ENCODE measurements around the gene CDYL.

The CDYL gene

GRCh38 chr6:4856785-4857184, 80.6 kb downstream of the CDYL start:
- Histone ChIP-seq H4K20me1 (ENCODE audit: control insufficient read depth, insufficient read depth, low read depth, low read length) (no peaks in the 10 kb centered on the region), H3K4me1 (ENCODE audit: control insufficient read depth, low read length) (no peaks in the 10 kb centered on the region)

GRCh38 chr6:4858194-4859015, 82.2 kb downstream of the CDYL start:
- Histone ChIP-seq H3K27me3 (ENCODE audit: control insufficient read depth, low read length) (no peaks in the 10 kb centered on the region), H3K36me3 (ENCODE audit: control insufficient read depth, low read length) (no peaks in the 10 kb centered on the region), H3F3A (ENCODE audit: control insufficient read depth, insufficient read depth) (no peaks in the 10 kb centered on the region), H3K9me3 (ENCODE audit: control insufficient read depth, insufficient read depth, low read length) (no peaks in the 10 kb centered on the region), H4K20me1 (ENCODE audit: control insufficient read depth, insufficient read depth, low read depth, low read length) (no peaks in the 10 kb centered on the region), H3K9me2 (replicated peaks; ENCODE audit: control insufficient read depth, low read length) (no peaks in the 10 kb centered on the region), H3K79me2 (ENCODE audit: control insufficient read depth, low read length) (peaks cover 64% of the 10 kb centered on the region), H3K4me1 (ENCODE audit: control insufficient read depth, low read length) (no peaks in the 10 kb centered on the region), H3K4me3 (ENCODE audit: low read length) (no peak overlapping the region), H3K4me2 (ENCODE audit: low read length) (no peak overlapping the region), H3K27ac (ENCODE audit: low read depth, low read length) (no peak overlapping the region)
- TF ChIP-seq EZH2phosphoT487 (IDR thresholded peaks at IDR 0.05; ENCODE audit: borderline replicate concordance, low read length): no peak
- no peak for TF ChIP-seq CTCF (IDR thresholded peaks at IDR 0.05; ENCODE audit: low read depth, low read length, poor library complexity, severe bottlenecking)

More at GRCh38 chr6:4856785-4857184, 80.6 kb downstream of the CDYL start:
- Histone ChIP-seq H3K4me3 (ENCODE audit: low read length) (no peak overlapping the region), H3K79me2 (ENCODE audit: control insufficient read depth, low read length) (peaks cover 63% of the 10 kb centered on the region), H3K36me3 (ENCODE audit: control insufficient read depth, low read length) (no peaks in the 10 kb centered on the region), H3K9me3 (ENCODE audit: control insufficient read depth, insufficient read depth, low read length) (no peaks in the 10 kb centered on the region), H3K27ac (ENCODE audit: low read depth, low read length) (no peak overlapping the region), H3K9me2 (replicated peaks; ENCODE audit: control insufficient read depth, low read length) (no peaks in the 10 kb centered on the region), H3K27me3 (ENCODE audit: control insufficient read depth, low read length) (no peaks in the 10 kb centered on the region), H3F3A (ENCODE audit: control insufficient read depth, insufficient read depth) (no peaks in the 10 kb centered on the region), H3K4me2 (ENCODE audit: low read length) (no peak overlapping the region)
- TF ChIP-seq CTCF (IDR thresholded peaks at IDR 0.05; ENCODE audit: low read depth, low read length, poor library complexity, severe bottlenecking) (no peak), EZH2phosphoT487 (IDR thresholded peaks at IDR 0.05; ENCODE audit: borderline replicate concordance, low read length) (no peak)

GRCh38 chr6:4860387-4860786, 84.2 kb downstream of the CDYL start:
- no peaks in the 10 kb centered on the region for H3K27me3 ChIP-seq (ENCODE audit: control insufficient read depth, low read length)
- H3K4me2 ChIP-seq (ENCODE audit: low read length): no peak overlapping the region
- no peaks in the 10 kb centered on the region for H3F3A ChIP-seq (ENCODE audit: control insufficient read depth, insufficient read depth)
- TF ChIP-seq EZH2phosphoT487 (IDR thresholded peaks at IDR 0.05; ENCODE audit: borderline replicate concordance, low read length) (no peak), CTCF (IDR thresholded peaks at IDR 0.05; ENCODE audit: low read depth, low read length, poor library complexity, severe bottlenecking) (no peak)
- H3K4me3 ChIP-seq (ENCODE audit: low read length): no peak overlapping the region
- H3K4me1 ChIP-seq (ENCODE audit: control insufficient read depth, low read length): no peaks in the 10 kb centered on the region
- no peak overlapping the region for H3K27ac ChIP-seq (ENCODE audit: low read depth, low read length)
- H3K9me2 ChIP-seq (replicated peaks; ENCODE audit: control insufficient read depth, low read length): no peaks in the 10 kb centered on the region
- H3K36me3 ChIP-seq (ENCODE audit: control insufficient read depth, low read length): no peaks in the 10 kb centered on the region
- H3K79me2 ChIP-seq (ENCODE audit: control insufficient read depth, low read length): peaks cover 51% of the 10 kb centered on the region
- no peaks in the 10 kb centered on the region for H4K20me1 ChIP-seq (ENCODE audit: control insufficient read depth, insufficient read depth, low read depth, low read length)
- H3K9me3 ChIP-seq (ENCODE audit: control insufficient read depth, insufficient read depth, low read length): no peaks in the 10 kb centered on the region

Data from DOHH2 (cell line).